Hepatocyte (in vitro differentiated cells): ENCODE data around the gene SMIM44. TPM values are rescaled to one million over a fixed set of nuclear protein-coding genes. Genes with fewer than 3 reads are reported as not detected.

Experiments used
- DNase-seq: peaks from one replicate; pipeline ENCODE4 v3.0.0-alpha.2; 2016; ENCODE audit warnings: low spot score
- H2AFZ ChIP-seq: fragments of 200-600 bp; sonication (generic); 2 replicates; pipeline ENCODE4 v1.6.0; 2016; ENCODE audit warnings: antibody characterized with exemption, mild to moderate bottlenecking
- H3K27ac ChIP-seq: fragments of 200-600 bp; sonication (generic); 2 replicates; pipeline ENCODE4 v1.5.1; 2016; ENCODE audit warnings: mild to moderate bottlenecking
- H3K27me3 ChIP-seq: fragments of 200-600 bp; sonication (generic); 2 replicates; pipeline ENCODE4 v1.6.1; 2016
- H3K36me3 ChIP-seq: fragments of 200-600 bp; sonication (generic); replicated peaks from 2 replicates; pipeline ENCODE4 v1.5.1; 2016; ENCODE audit warnings: low read depth; ENCODE audit not compliant: insufficient read depth
- H3K4me1 ChIP-seq: fragments of 200-600 bp; sonication (generic); 2 replicates; pipeline ENCODE4 v1.5.1; 2016; ENCODE audit warnings: mild to moderate bottlenecking, moderate library complexity; ENCODE audit not compliant: insufficient read depth
- H3K4me2 ChIP-seq: fragments of 200-600 bp; sonication (generic); 2 replicates; pipeline ENCODE4 v1.6.0; 2016
- H3K4me3 ChIP-seq: fragments of 200-600 bp; sonication (generic); 2 replicates; pipeline ENCODE4 v1.5.1; 2016; ENCODE audit warnings: mild to moderate bottlenecking
- H3K79me2 ChIP-seq: fragments of 200-600 bp; sonication (generic); 2 replicates; pipeline ENCODE4 v1.6.0; 2017; ENCODE audit warnings: mild to moderate bottlenecking
- H3K9me2 ChIP-seq: fragments of 200-600 bp; sonication (generic); replicated peaks from 2 replicates; pipeline ENCODE4 v1.6.0; 2017; ENCODE audit warnings: mild to moderate bottlenecking; ENCODE audit not compliant: insufficient read depth
- H3K9me3 ChIP-seq: fragments of 200-600 bp; sonication (generic); 2 replicates; pipeline ENCODE4 v1.5.1; 2016; ENCODE audit warnings: low read depth, mild to moderate bottlenecking
- H4K20me1 ChIP-seq: fragments of 200-600 bp; sonication (generic); 2 replicates; pipeline ENCODE4 v1.6.0; 2016; ENCODE audit warnings: mild to moderate bottlenecking; ENCODE audit not compliant: insufficient read depth, poor library complexity, severe bottlenecking
- EZH2 ChIP-seq: fragments of 200-600 bp; sonication (generic); IDR thresholded peaks from 2 replicates; pipeline ENCODE4 v1.6.1; 2016; ENCODE audit warnings: antibody characterized with exemption, mild to moderate bottlenecking, borderline replicate concordance
- EZH2phosphoT487 ChIP-seq: fragments of 200-600 bp; sonication (generic); IDR thresholded peaks from one replicate; pipeline ENCODE4 v1.6.1; 2018; ENCODE audit warnings: antibody characterized with exemption, mild to moderate bottlenecking, low read depth, moderate library complexity; ENCODE audit not compliant: unreplicated experiment, severe bottlenecking
- whole genome bisulfite sequencing: methylation state at CpG from one replicate; pipeline ENCODE4 v1.1.6; 2016; ENCODE audit warnings: low lambda C conversion rate; ENCODE audit errors: missing lambda C conversion rate; 5-methylcytosine and 5-hydroxymethylcytosine counted together
- polyA plus RNA-seq: library from polyadenylated mRNA; unstranded; fragments of >200 nt; fragmentation: Nextera tagmentation; extraction: Ambion mirVana; gene quantifications from 2 replicates; pipeline ENCODE4 v1.2.1, GENCODE V29; 2016
- total RNA-seq: library from RNA; depleted of rRNA; stranded (reverse); fragments of >200 nt; gene quantifications from 2 replicates; pipeline ENCODE4 v1.2.3, GENCODE V29; 2014
- TF ChIP-seq, protein P1 (sequence below): fragments of 200-600 bp; sonication (generic); IDR thresholded peaks from 2 replicates; pipeline ENCODE4 v1.5.1; 2016; ENCODE audit warnings: antibody characterized with exemption, mild to moderate bottlenecking; ENCODE audit not compliant: poor library complexity

Gene SMIM44
- total and polyA plus RNA-seq, 2 experiments from 2014 or later: not detected

DNA sequence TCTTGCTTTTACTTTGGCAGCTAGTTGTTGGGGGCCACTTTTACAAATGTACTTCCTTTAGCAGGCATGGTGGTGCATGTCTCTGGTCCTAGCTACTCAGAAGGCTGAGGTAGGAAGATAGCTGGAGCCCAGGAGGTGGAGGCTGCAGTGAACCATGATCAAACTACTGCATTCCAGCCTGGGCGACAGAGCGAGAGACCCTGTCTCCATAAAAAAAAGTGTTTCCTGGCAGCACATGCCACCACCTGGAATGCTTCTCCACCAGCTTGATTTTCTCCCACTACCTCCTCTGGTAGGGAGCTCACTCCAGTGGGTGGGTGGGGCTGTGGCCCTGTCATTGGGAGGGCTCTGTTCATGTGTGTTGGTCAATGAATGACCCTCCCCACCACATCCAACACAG is 35.4 kb upstream of the SMIM44 start:
- Histone ChIP-seq H3K27ac (no peak overlapping the region), H3K79me2 (peaks cover 94% of the 10 kb centered on the region), H3K4me2 (no peak overlapping the region), H3K27me3 (no peaks in the 10 kb centered on the region), H3K9me3 (no peaks in the 10 kb centered on the region), H3K9me2 (no peaks in the 10 kb centered on the region), H2AFZ (no peak overlapping the region), H3K4me3 (no peak overlapping the region), H3K4me1 (peaks cover 7% of the 10 kb centered on the region), H4K20me1 (peaks cover 97% of the 10 kb centered on the region), H3K36me3 (no peaks in the 10 kb centered on the region)
- TF ChIP-seq, protein P1, sequence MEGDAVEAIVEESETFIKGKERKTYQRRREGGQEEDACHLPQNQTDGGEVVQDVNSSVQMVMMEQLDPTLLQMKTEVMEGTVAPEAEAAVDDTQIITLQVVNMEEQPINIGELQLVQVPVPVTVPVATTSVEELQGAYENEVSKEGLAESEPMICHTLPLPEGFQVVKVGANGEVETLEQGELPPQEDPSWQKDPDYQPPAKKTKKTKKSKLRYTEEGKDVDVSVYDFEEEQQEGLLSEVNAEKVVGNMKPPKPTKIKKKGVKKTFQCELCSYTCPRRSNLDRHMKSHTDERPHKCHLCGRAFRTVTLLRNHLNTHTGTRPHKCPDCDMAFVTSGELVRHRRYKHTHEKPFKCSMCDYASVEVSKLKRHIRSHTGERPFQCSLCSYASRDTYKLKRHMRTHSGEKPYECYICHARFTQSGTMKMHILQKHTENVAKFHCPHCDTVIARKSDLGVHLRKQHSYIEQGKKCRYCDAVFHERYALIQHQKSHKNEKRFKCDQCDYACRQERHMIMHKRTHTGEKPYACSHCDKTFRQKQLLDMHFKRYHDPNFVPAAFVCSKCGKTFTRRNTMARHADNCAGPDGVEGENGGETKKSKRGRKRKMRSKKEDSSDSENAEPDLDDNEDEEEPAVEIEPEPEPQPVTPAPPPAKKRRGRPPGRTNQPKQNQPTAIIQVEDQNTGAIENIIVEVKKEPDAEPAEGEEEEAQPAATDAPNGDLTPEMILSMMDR: no peak
- TF ChIP-seq EZH2phosphoT487: no peak
- TF ChIP-seq EZH2: no peak
- 85% methylated on average over 2 of the region's 2 CpGs for WGBS
- no peak for DNase-seq

DNA sequence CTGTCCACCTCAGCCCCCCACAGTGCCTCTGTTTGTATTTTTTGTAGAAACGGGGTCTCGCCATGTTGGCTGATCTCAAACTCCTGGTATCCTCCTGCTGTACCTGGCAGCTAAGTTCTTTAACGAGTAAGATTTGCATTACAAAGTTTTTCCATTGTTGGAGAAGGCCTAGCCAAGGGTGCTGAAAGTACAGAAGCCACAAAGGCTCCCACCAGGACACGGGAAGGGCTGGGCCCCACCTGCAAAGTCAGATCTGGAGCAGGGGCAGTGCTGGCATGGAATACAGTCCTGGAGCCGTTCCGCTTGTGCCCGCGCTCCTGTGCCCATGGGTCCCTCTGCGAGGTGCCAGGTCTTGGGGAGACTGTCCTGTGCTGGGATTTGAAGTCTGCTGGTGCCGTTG is 35.0 kb upstream of the SMIM44 start:
- no peaks in the 10 kb centered on the region for H3K9me3 ChIP-seq
- TF ChIP-seq EZH2phosphoT487 (no peak), EZH2 (no peak)
- TF ChIP-seq, protein P1: no peak
- H3K36me3 ChIP-seq: no peaks in the 10 kb centered on the region
- no peak overlapping the region for H2AFZ ChIP-seq
- no peak overlapping the region for H3K4me2 ChIP-seq
- peaks cover 100% of the 10 kb centered on the region for H4K20me1 ChIP-seq
- no peak overlapping the region for H3K4me3 ChIP-seq
- H3K27ac ChIP-seq: no peak overlapping the region
- H3K4me1 ChIP-seq: peaks cover 7% of the 10 kb centered on the region
- H3K27me3 ChIP-seq: no peaks in the 10 kb centered on the region
- 80% methylated on average over 10 of the region's 10 CpGs for WGBS
- no peaks in the 10 kb centered on the region for H3K9me2 ChIP-seq
- peaks cover 98% of the 10 kb centered on the region for H3K79me2 ChIP-seq
- DNase-seq: no peak

DNA sequence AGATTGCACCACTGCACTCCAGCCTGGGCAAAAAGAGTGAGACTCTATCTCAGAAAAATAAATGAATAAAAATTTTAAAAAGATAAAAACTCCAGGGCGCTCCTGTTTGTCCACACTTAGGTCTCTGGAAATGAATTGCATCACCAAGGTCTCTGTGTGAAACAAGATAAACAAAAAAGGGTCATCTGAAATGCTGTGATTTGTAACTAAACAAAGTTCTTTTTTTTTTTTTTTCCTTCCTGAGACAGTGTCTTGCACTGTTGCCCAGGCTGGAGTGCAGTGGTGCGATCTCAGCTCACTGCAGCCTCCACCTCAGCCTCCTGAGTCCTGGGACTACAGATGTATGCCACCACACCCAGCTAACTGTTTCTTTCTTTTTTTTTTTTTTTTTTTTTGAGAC is 34.4 kb upstream of the SMIM44 start:
- TF ChIP-seq EZH2 (no peak), EZH2phosphoT487 (no peak)
- TF ChIP-seq, protein P1: no peak
- no peak for DNase-seq
- H3K79me2 ChIP-seq: peaks cover 100% of the 10 kb centered on the region
- no peaks in the 10 kb centered on the region for H3K36me3 ChIP-seq
- peaks cover 100% of the 10 kb centered on the region for H4K20me1 ChIP-seq
- no peak overlapping the region for H3K4me3 ChIP-seq
- H3K9me2 ChIP-seq: no peaks in the 10 kb centered on the region
- no peak overlapping the region for H2AFZ ChIP-seq
- no peak overlapping the region for H3K27ac ChIP-seq
- no peaks in the 10 kb centered on the region for H3K9me3 ChIP-seq
- peaks cover 7% of the 10 kb centered on the region for H3K4me1 ChIP-seq
- H3K4me2 ChIP-seq: no peak overlapping the region
- H3K27me3 ChIP-seq: no peaks in the 10 kb centered on the region
- WGBS: 84% methylated on average over 2 of the region's 2 CpGs
